ENCODE results near the gene ZNF319.
"Not testable (repeated sequence)": the region's sequence is repeated elsewhere in the genome, so short reads cannot be mapped to it uniquely, and the experiment has no call there.

ZNF319 gene

DNA sequence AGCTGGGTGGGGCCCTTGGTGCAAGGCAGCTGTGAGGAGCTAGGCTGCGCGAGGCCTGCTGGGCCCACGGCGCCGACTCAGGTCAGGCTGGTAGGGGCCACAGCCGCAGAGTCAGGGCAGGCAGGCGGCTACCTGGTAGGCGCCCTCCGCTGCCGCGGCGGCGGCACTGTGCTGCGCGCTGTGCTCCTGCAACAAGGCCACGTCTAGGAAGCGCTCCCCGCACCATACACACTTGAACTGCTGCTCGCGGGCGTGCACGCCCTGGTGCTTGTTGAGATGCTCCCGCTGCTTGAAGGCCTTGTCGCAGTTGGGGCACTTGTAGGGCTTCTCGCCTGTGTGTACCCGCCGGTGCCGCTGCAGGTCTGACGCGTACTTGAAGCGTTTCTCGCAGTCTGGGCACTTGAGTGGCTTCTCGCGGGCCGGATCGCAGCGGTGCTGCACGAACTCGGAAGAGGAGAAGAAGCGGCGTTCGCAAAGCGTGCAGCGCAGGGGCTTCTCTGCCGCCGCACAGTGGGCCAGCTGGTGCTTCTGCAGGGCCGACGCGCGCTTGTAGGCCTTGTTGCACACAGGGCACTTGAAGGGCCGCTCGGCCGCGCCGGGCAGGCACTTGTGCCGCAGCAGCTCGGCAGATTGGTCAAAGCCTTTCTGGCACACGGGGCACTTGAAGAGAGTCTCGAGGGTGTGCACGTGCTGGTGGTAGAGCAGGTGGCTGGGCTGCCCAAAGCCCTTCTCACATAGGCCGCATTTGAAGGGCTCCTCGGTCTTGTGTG, 3.9 kb downstream of the ZNF319 start:
- DNase-seq: no peak

DNA sequence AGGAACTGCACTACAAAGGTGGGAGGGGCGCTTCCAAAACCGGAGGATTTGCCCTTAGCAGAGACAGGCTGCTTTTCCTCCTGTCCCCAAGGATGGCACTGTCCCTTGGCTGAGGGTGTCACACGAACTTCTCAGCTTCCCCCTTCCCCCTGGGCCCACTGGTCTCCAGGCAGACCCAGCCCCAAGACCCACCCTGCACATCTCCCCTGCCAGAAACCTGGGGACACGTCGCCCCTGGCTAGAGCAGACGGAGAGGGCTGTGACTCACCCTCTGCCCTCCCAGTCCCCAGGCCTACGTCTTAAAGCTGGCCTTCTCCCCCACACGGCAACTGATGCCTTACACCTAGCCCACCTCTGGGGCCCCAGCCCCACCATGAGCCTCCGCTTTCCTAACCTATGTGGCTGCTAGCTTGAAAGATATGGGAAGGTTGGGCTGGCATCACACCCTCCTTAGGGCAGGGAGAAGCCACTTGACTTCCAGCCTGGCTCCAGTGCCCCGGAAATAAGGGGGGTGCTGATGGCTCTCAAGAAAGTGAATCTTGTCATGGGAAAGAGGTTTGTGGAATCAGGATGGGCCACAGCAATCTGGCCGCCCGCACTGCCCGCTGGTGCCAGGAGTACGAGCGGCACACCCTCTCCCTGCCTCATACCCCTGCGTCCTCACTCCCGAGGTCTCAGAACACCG, 4.6 kb downstream of the ZNF319 start:
- no peak for DNase-seq

DNA sequence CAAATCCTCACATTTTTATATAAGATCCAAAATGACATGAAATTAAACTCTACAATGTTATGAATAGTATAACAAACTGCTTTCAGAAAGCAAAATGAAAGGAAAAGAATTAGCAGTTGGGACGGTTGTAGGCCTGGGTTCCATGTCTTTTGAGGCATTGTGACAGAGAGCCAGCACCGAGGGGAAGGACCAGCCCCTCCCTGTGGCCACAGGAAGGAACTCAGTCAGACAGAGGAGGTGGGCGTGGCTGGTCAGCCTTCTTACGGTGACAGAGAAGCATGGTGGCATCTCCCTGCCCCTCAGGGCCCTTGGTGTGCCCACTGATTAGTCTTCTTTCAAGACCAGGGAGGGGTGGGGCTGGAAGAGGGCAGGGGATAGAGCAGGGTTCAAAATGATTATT, 5.7 kb downstream of the ZNF319 start:
- DNase-seq: no peak

DNA sequence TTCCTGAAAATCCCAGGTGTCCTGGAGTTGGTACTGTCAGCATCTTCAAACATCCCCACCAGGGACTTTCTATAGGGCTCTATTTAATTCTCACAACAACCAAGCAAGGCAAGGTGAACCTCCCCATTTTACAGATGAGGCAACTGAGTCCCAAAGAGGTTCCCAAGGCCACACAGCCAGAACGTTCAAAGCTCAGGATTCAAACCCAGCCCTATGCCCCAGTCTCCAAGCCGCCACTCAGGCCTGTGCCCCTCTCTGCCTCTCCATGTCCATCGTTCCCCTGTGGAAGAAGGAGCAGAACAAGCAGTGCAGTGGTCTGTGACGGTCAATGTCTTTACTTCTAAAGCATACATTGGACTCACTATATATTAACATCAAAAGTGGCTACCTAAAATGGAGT, 6.1 kb downstream of the ZNF319 start:
- DNase-seq: no peak

DNA sequence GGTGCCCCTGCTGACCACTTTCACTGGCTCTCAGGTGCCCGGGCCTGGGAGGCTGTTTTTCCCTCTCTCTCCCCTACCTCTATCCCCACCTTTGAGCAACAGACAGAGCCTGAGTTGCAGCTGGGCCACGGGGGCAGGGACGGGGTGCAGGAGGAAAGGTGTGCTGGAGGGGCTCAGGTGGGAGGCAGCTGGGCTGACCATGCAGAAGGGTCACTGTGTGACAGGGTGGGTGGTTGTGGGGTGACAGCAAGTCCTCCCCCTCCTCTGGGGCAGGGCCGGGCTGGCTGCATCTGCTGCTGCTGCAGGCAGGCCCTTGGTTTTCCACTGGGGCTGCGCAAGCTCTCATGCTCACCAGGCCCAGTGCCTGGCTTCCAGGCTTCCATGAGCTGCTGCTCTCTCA, 6.6 kb downstream of the ZNF319 start:
- DNase-seq: no peak

DNA sequence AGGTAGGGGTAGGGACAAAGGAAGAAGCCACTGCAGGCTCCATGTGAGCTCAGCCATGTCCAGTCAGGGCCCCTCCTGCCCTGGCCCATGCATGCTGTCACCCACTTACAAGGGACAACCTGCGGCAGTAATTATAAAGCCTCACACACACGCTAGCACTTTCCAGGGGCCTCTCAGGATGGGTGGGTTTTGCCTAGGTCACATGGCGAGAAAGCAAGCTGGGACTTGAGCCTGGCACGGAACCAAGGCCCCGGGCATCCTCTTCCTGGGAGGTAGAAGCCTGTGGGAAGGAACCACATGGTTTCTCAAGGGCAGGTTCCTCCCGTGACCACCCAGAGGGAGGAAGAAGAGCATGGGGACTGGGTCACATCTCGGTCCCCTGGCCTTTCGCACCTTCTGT, 7.0 kb downstream of the ZNF319 start:
- no peak for DNase-seq

DNA sequence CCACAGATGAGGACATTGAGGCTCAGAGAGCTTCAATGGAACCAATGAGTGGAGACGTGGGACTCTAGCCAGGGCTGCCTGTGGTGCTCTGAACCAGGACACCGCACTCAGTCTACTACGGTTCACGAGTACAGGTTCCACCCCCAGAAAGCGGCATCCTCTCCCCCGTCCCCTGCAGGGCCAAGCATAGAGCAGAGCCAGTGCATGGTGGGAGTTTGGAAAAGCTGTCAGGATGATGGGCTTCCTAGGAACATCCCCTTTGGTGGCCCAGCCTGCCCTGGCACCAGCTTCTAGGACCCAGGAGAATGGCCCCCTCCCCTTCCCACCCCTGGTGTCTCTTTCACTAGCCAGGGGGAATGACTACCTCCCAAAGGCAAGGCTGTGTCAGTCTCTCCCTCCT, 8.4 kb downstream of the ZNF319 start:
- DNase-seq: no peak

DNA sequence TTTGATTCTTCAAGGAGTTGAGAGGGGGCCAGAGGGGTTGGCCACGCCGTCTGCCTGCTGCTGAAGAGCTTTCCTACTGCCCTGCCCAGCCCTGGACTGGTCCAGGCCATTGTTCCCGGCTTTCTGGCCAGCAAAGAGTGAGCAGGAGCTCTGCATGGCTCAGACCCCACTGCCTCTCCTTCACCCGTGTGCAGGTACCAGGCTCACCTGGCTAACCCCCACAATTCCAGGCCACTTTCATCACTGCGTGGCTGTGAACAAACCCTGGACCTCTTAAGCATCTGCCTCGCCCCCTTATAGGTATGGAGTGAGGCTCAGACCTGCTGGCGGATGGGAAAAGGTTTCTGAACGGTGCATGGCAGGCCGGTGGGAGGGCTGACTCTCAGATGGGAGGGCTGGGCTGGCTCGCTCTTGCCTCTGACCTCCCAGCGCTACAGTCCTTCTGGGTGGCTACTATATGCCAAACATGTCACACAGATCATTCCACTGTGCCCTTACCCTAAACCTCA, 8.9 kb downstream of the ZNF319 start:
- DNase-seq: no peak

DNA sequence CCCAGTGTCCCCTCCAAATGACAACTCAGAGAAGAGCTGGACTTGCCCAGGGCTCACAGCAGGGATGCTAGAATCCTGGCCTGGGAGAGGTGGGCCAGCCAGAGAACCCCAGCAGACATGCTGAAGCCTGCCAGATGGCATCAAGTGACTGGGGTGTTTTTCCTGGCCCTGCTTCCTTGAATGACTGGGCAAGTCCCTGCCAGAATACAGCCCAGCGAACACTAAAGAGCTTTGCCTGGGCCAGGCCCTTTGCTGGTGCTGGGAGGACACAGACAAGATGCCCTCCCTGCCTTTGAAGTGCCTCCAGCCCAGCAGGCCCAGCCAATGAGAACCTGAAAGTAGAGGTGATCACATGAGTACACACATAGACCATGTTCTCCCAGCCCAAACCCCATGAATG, 11.5 kb downstream of the ZNF319 start:
- peak; percentile 29 to 64 for DNase-seq

DNA sequence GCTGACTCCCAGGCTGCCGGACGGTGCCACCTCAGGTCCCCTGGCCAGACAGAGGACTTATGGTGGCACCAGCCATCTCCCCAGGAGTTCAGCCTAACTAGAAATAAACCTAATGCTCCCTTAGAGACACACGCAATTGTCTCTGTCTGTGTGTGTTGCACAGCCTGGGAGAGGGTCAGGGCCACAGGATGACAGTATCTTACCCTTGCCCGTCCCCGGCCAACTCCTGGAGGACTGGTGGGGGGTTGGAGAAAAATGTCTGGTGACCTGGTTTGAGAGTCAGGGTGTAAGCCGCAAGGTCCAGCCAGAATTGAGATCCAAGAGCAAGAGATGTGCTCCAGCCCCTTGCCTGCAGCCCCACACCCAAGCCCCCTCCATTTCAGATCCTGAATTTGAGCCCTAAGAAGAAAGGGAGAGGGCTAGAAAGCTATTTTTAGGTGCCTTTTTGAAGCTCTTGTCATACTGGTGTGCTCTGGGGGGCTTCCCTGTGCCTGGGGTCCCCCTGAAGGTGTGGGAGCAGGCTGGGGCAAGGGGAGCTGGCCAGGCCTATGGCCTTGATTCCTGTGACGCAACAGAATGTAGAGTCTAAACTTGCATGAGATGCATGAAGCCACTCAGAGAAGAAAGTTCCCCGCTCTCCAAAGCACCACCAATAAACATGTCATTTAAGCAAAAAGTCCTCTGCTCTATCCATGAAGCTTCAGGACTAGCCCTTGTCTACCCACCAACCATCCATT, 12.9 kb downstream of the ZNF319 start:
- no peak for DNase-seq

DNA sequence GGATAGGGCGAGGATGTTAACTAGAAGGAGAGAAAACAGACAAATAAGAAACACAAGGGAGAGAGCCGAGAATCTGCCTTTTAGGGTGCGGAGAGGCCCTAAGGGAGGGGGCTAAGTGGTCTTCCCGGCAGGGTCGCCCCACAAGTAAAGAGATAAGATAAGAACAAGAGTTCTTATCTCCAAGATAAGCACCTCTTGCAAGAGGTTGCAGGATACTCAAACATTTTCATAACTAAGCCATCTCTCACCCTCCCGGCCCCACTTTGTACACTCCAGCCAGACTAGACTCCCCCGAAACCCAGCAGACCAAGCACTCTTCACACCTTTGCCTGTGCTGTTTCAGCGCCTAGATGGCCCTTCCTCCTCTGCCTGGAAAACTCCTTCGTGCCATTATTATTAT, 14.3 kb downstream of the ZNF319 start:
- no peak for DNase-seq

DNA sequence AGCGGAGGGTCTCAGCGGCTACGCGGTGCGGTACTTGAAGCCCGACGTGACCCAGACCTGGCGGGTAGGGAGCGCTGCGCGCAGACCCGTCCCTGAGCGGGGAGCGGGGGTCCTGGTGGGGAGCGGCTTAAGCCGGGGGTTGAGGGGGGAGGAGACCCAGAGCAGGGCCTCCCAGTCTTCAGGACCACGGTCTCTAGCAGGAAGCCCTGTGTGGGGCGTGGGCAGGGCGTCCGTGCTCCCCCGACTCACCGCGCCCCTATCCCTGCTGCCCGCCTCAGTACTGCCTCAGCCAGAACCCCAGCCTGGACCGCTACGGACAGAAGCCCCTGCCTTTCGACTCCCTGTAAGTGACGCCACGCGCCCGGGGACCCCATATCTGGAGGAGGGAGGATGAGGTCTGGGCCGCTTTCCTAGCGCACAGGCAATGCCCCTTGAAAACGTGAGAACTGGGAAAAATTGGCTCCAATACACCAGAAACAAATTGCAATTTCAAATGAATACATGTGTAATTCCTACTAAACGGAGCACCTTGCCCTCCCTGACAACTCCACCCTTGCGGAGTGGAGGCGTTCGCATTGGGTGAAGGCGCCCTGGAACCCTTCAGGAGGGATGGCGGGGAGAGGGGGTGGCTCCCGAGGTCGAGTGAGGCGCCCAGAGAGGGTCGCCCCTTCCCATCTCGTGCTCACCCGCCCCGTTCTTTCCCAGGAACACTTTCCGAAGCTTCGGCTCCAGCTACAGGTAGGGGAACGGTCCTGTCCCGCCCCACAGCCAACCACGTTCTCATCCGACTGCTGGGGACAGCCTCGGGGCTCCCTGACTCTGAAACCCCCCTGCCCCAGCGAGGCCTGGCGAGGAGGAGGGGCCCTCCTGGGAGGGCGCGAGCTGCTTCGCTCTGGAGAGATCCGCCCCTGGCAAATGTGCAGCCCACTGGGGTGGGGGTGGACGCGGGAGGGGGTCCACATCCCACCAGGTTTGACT, 15.0 kb downstream of the ZNF319 start:
- no peak for DNase-seq

DNA sequence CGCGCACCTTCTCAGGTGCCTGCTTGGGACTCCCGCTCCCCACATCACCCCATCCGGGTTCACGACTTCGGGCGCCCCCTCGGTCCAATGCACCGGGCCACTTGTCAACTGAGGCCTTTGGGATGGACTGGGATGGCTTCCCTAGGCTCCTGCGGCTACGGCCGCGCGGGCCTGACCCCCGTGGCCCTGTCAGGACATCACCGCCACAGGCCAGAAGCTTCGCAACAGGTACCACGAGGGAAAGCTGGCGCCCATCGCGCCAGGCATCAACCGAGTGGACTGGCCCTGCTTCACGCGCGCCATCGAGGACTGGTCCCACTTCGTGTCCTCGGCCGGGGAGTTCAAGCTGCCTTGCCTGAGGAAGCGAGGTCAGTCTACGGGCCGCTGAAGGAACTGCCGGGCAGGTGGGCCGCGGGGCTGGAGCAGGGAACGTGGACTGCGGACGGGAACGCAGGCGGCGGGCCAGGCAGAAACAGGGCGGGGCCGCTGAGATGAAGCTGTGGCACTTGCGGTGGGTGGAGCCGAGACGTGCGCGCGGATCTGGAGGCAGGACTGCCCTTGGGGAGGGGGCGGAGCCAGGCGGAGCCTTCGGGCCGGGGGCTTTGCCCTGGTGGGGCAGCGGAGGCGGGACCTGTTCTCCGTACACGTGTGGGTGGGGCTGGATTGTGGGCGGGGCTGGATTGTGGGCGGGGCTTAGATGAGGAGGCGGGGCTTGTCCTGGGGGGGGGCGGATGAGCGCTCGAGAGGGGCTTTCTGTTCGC, 15.8 kb downstream of the ZNF319 start:
- no peak for DNase-seq

DNA sequence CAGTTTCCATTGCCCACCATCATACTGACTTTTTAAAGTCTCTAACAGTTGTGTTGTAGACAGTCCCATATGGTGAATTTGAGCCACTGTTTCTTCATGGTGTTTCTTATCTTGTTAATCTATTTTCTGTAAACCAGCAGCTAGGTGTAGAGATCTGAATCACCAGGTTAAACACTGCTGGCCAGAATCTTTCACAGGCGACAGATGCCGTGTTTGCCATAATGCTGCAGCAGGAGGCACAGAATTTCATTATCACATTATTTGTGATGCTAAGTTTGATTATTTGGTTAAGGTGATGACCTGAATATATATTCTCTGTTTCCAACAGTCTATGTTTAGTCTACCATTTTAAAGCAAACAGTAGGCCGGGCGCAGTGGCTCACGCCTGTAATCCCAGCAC, 18.1 kb downstream of the ZNF319 start:
- no peak for DNase-seq

DNA sequence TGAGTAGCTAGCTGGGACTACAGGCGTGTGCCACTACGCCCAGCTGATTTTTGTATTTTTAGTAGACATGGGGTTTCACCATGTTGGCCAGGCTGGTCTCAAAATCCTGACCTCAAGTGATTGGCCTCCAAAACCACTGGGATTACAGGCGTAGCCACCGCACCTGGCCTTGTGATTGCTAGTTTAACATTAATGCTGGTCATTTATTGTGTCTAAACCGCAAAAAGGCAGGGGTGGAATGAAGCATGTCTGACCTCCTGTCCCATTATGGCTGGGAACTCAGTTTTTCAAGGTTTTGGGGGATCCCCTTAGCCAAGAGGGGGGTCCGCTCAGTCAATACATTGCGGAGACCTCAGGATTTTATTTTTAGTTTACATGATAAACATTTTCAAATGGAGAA, 18.8 kb downstream of the ZNF319 start:
- DNase-seq: no peak

DNA sequence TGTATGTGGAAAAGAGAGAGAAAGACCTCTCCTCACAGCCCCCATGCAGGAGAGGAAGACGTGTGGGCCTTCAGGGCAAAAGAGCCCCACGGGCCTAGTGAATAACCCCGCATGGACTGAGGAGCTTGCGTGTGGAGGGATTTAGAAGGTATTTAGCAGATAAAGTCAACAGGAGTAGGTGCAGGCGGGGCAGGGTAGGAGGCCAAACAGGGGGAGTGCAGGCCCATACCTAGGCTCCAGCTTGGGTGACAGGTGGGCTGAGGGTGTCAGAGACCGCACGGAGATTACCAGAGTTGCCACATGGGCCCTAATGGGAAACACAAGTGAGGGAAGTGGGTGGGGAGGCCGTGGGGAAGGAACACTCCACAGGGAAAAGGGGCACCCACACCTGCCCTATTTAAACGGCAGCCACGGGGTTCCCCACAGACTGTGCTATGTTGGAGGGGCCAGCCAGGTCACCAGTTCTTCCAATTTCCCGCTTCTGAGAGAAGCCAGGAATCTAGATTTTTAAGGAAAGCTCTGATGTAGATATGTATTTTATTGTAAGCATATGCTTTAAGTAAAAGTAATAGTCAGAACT, 21.4 kb downstream of the ZNF319 start:
- no peak for DNase-seq

DNA sequence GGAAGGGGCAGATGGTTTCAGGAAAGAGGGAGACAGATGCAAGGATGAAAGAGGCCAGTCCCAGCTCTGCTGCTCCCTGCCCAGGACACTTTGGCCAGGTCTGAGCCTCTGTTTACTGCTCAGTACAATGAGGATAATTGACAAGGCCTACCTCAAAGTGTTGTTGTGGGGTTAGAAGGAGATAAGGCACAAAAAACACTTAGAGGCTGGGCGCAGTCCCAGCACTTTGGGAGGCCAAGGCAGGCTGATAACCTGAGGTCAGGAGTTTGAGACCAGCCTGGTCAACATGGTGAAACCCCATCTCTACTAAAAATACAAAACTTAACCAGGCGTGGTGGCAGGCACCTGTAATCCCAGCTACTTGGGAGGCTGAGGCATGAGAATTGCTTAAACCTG, 22.4 kb downstream of the ZNF319 start:
- DNase-seq: not testable (repeated sequence)

DNA sequence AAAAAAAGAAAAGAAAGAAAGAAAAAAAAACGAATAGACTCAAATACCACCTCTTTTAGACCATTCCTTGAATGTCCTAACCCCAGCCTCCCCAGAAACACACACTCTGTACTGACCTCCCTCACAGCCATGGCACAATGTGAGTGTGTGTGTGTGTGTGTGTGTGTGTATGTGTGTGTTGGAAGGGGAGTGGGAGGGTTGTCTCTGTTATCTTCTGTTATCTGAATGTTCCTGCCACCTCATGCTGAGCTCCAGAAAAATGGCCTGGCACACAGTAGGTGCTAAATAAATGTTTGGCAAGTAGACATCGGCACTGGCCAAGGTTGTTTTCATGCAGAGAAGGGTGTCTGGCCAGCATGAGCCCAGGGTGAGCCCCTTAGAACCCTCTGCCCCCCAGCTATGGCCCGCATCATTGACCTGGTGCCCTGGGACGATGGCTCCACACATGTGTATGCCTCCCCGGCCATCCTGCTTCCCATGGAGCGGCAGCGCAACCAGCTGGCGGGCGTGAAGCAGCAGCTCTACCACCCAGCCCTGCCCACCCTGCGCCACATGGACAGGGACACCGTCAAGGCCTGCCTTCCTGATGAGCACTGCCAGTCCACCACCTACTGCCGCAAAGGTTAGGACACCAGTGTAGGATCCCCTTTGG, 22.9 kb downstream of the ZNF319 start:
- DNase-seq: no peak

DNA sequence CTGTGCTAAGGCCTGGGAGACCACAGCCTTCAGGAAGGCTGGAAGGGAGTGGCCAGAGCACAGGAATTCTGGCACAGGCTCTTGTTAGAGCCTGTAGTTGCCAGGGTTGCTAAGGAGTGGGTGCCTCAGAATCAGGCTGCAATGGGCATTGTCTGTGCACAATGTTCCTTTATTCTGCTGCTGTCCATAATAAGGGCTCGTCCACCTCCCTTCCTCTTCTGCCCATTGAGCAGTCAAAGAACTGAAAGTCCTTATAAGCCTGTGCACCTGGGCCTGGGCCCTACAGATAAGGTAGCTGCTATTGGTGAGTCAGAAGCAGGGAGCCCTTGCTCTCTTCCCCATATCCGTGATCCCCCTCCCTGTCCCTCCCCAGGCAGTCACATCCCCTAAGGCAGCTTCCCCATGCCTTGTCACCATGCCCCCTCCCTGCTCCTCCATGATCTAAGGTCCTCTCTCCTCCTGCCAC, 24.1 kb downstream of the ZNF319 start:
- no peak for DNase-seq

DNA sequence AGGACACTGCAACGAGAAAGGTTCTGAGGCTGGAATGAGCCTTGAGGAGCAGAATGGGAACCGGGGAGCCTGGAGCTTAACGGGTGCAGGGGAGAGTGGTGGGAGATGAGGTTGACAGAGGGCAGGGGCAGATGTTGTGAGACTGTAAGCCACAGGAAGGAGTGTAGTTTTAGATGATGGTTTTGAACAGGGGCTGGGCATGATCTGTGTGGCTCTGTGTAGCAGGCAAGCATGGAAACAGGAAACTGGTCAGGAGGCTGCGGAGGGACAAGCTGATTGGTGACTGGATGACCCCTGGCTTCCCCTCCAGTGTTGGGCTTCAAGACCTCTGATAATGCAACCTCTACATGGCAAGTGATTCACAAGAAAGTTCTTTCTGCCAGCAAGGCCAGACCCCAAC, 28.2 kb downstream of the ZNF319 start:
- DNase-seq: no peak

DNA sequence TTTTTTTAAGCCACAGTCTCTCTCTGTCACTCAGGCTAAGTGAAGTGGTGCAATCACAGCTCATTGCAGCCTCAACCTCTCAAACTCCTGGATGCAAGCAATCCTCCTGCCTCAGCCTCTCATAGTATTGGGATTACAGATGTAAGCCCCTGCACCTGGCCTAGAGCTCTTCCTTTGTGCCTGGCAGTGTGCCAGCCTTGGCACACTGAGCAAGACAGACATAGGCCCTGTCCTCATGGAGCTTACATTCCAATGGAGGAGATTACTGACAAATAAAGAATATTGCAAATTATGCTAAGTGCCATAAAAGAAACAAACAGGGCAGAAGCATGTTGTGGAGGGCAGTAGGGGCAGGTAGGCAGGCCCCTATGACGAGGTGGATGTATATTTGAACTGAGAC, 28.6 kb downstream of the ZNF319 start:
- DNase-seq: no peak
